GM23248 (cell line): ENCODE measurements around the gene LST1.

Source experiments
- EZH2 ChIP-seq: fragments of 200-600 bp; sonication (generic); IDR thresholded peaks from 2 replicates; pipeline ENCODE4 v1.6.1; 2018; ENCODE audit warnings: antibody characterized with exemption, mild to moderate bottlenecking; ENCODE audit not compliant: insufficient read depth, poor library complexity, severe bottlenecking
- EZH2phosphoT487 ChIP-seq: fragments of 200-600 bp; sonication (generic); IDR thresholded peaks from 2 replicates; pipeline ENCODE4 v1.6.1; 2018; ENCODE audit warnings: antibody characterized with exemption, moderate library complexity, mild to moderate bottlenecking, low read depth; ENCODE audit not compliant: insufficient read depth

GRCh38 chr6:31609519-31610406 lies 23.7 kb downstream of the LST1 start:
- TF ChIP-seq EZH2 (no peak), EZH2phosphoT487 (no peak)
